Neuronal stem cell (in vitro differentiated cells): Measurements from ENCODE around the gene RAB3GAP1.
A peak's percentile ranks its signal among the peaks of the same experiment; 100 is the strongest.
"Not testable (repeated sequence)": the region's sequence is repeated elsewhere in the genome, so short reads cannot be mapped to it uniquely, and the experiment has no call there.

ENCODE experiments used
- DNase-seq: peaks from one replicate; pipeline ENCODE4 v3.0.0-alpha.2; 2013; ENCODE audit warnings: low spot score
- H2AFZ ChIP-seq: one replicate; pipeline ENCODE4 v1.6.1; 2013; ENCODE audit warnings: mild to moderate bottlenecking, low read length, inconsistent platforms
- H2AK5ac ChIP-seq: 2 replicates; pipeline ENCODE4 v1.6.1; 2013; ENCODE audit warnings: low read depth, mild to moderate bottlenecking, inconsistent platforms, low read length, moderate library complexity, mixed read lengths
- H2BK120ac ChIP-seq: 2 replicates; pipeline ENCODE4 v1.6.1; 2013; ENCODE audit warnings: low read depth, mild to moderate bottlenecking, inconsistent platforms, low read length, moderate library complexity, mixed read lengths
- H2BK12ac ChIP-seq: one replicate; pipeline ENCODE4 v1.6.1; 2013; ENCODE audit warnings: low read length, inconsistent platforms
- H2BK15ac ChIP-seq: 2 replicates; pipeline ENCODE4 v1.6.1; 2013; ENCODE audit warnings: mild to moderate bottlenecking, low read length, inconsistent platforms, mixed read lengths
- H2BK5ac ChIP-seq: one replicate; pipeline ENCODE4 v1.6.1; 2013; ENCODE audit warnings: inconsistent platforms, mild to moderate bottlenecking, low read length, moderate library complexity
- H3K14ac ChIP-seq: one replicate; pipeline ENCODE4 v1.6.1; 2013; ENCODE audit warnings: low read length, inconsistent platforms
- H3K18ac ChIP-seq: 2 replicates; pipeline ENCODE4 v1.6.1; 2013; ENCODE audit warnings: low read length, inconsistent platforms
- H3K23ac ChIP-seq: 2 replicates; pipeline ENCODE4 v1.6.1; 2013; ENCODE audit warnings: low read depth, mild to moderate bottlenecking, mixed read lengths, low read length, inconsistent platforms; ENCODE audit not compliant: poor library complexity
- H3K27ac ChIP-seq: replicated peaks from 3 replicates; pipeline ENCODE4 v1.5.1; 2013; ENCODE audit warnings: low read length, inconsistent platforms
- H3K27me3 ChIP-seq, 3 experiments: 2 replicates each; pipeline ENCODE4 v1.6.1; 2013; ENCODE audit warnings: low read length in 3 of 3, mild to moderate bottlenecking in 2 of 3, inconsistent platforms in 1 of 3, low read depth in 1 of 3, mixed read lengths in 1 of 3, moderate library complexity in 1 of 3; ENCODE audit not compliant: control insufficient read depth in 3 of 3, insufficient read depth in 3 of 3
- H3K36me3 ChIP-seq, 2 donors: replicated peaks in 1 of 2; 2 replicates each; pipeline ENCODE4 v1.6.1; 2013; ENCODE audit warnings: low read length in 2 of 2; ENCODE audit not compliant: control insufficient read depth in 2 of 2, insufficient read depth in 2 of 2
- H3K4ac ChIP-seq: 2 replicates; pipeline ENCODE4 v1.6.1; 2013; ENCODE audit warnings: inconsistent platforms, mild to moderate bottlenecking, low read length, moderate library complexity
- H3K4me1 ChIP-seq, 2 donors: 1 replicate in 1 of 2; 2 replicates in 1 of 2; pipeline ENCODE4 v1.6.1; 2013; ENCODE audit warnings: low read length in 2 of 2, low read depth in 1 of 2; ENCODE audit not compliant: control insufficient read depth in 2 of 2, insufficient read depth in 1 of 2
- H3K4me2 ChIP-seq: one replicate; pipeline ENCODE4 v1.6.1; 2013; ENCODE audit warnings: mild to moderate bottlenecking, low read length, inconsistent platforms; ENCODE audit not compliant: insufficient read depth, poor library complexity, severe bottlenecking
- H3K4me3 ChIP-seq, 2 donors: 2 replicates each; pipeline ENCODE4 v1.5.1; 2013; ENCODE audit warnings: low read length in 2 of 2, mild to moderate bottlenecking in 2 of 2, inconsistent platforms in 1 of 2, moderate library complexity in 1 of 2
- H3K79me1 ChIP-seq: one replicate; pipeline ENCODE4 v1.6.1; 2013; ENCODE audit warnings: low read depth, mild to moderate bottlenecking, inconsistent platforms, low read length, moderate library complexity
- H3K9ac ChIP-seq: one replicate; pipeline ENCODE4 v1.6.1; 2013; ENCODE audit warnings: mild to moderate bottlenecking, low read depth, low read length, inconsistent platforms; ENCODE audit not compliant: poor library complexity
- H3K9me3 ChIP-seq, 2 donors: replicated peaks in 1 of 2; 2 replicates each; pipeline versions ENCODE3 to v1.6.1; 2013; ENCODE audit warnings: low read length in 2 of 2, mild to moderate bottlenecking in 2 of 2, inconsistent platforms in 1 of 2, low read depth in 1 of 2, mixed read lengths in 1 of 2, moderate library complexity in 1 of 2; ENCODE audit not compliant: control insufficient read depth in 2 of 2, insufficient read depth in 1 of 2
- H4K8ac ChIP-seq: one replicate; pipeline ENCODE4 v1.6.1; 2013; ENCODE audit warnings: low read depth, mild to moderate bottlenecking, inconsistent platforms, low read length, moderate library complexity
- H4K91ac ChIP-seq: one replicate; pipeline ENCODE4 v1.6.1; 2013; ENCODE audit warnings: low read length, low read depth, mild to moderate bottlenecking, inconsistent platforms; ENCODE audit not compliant: poor library complexity
- WGBS, 2 donors: extraction: QIAGEN DNeasy Blood & Tissue Kit; methylation state at CpG; one replicate each; pipeline ENCODE4 v1.1.7; 2013; ENCODE audit warnings: missing lambda C conversion rate in 2 of 2, mixed read lengths in 1 of 2; ENCODE audit not compliant: insufficient read length in 2 of 2, insufficient replicate concordance in 1 of 2; ENCODE audit errors: extremely low coverage in 2 of 2; 5-methylcytosine and 5-hydroxymethylcytosine counted together

The RAB3GAP1 gene

DNA sequence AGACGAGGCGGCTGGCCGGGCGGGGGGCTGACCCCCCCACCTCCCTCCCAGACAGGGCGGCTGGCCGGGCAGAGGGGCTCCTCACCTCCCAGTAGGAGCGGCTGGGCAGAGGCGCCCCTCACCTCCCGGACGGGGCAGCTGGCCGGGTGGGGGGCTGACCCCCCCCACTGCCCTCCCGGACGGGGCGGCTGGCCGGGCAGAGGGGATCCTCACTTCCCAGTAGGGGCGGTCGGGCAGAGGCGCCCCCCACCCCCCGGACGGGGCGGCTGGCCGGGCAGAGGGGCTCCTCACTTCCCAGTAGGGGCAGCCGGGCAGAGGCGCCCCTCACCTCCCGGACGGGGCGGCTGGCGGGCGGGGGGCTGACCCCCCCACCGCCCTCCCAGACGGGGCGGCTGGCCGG is 18.9 kb upstream of the RAB3GAP1 start:
- not testable (repeated sequence) for H3K9ac ChIP-seq, H2AFZ ChIP-seq, H3K79me1 ChIP-seq, H2BK12ac ChIP-seq, H3K18ac ChIP-seq, H2BK5ac ChIP-seq, H3K4me2 ChIP-seq, H3K4me3 ChIP-seq, H3K9me3 ChIP-seq, H4K91ac ChIP-seq, H3K27me3 ChIP-seq, H3K23ac ChIP-seq, DNase-seq, H3K14ac ChIP-seq, H3K4me1 ChIP-seq, H2AK5ac ChIP-seq, H3K27ac ChIP-seq, H2BK15ac ChIP-seq, H4K8ac ChIP-seq, H2BK120ac ChIP-seq, H3K36me3 ChIP-seq, H3K4ac ChIP-seq
- no CpG with 5 or more reads among the region's 33 CpGs for WGBS, 2 donors

- Histone ChIP-seq H3K36me3 (no peaks in the 10 kb centered on the region), H3K9me3 (no peaks in the 10 kb centered on the region), H3K14ac (no peak overlapping the region), H2AFZ (no peak overlapping the region), H3K23ac (no peak overlapping the region), H3K4me3 (no peak overlapping the region), H3K18ac (no peak overlapping the region), H2BK15ac (no peak overlapping the region), H4K91ac (no peak overlapping the region), H2BK120ac (no peak overlapping the region), H3K4ac (no peak overlapping the region), H3K79me1 (no peaks in the 10 kb centered on the region), H3K4me1 (no peaks in the 10 kb centered on the region), H2AK5ac (no peak overlapping the region), H3K27me3 (peaks cover 0 to 3% (median 0%) of the 10 kb centered on the region in 3 experiments), H2BK5ac (no peak overlapping the region), H3K9ac (no peak overlapping the region), H3K4me2 (no peak overlapping the region), H3K27ac (no peak overlapping the region), H4K8ac (no peak overlapping the region), H2BK12ac (no peak overlapping the region)
- no CpG with 5 or more reads among the region's 3 CpGs for WGBS, 2 donors
- no peak for DNase-seq
These were observed 14.3 kb upstream of the RAB3GAP1 start for GRCh38 chr2:135037831-135038230.

DNA sequence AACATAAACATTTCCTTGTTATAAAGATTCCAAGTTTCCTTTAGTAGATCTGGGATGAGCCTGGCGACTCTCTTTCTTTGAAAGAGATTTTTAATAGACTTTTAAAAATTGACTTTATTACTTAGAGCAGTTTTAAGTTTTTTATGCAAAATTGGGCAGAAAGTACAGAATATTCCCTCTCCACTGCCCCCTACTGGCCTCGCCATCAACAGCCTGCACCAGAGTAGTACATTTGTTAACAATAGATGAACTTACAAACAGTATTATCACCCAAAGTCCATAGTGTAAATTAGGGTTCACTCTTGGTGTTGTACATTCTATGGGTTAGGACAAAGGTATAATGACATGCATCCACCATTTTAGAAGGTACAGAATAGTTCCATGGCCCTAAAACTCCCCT is 8.7 kb upstream of the RAB3GAP1 start:
- H3K4me1 ChIP-seq: peaks cover 4 to 6% of the 10 kb centered on the region in 2 donors
- no peak overlapping the region for H2AFZ ChIP-seq
- no peak overlapping the region for H2BK5ac ChIP-seq
- no peak overlapping the region for H3K9ac ChIP-seq
- peaks cover 0 to 3% (median 0%) of the 10 kb centered on the region in 3 experiments for H3K27me3 ChIP-seq
- H2AK5ac ChIP-seq: no peak overlapping the region
- no peak overlapping the region for H2BK15ac ChIP-seq
- H4K91ac ChIP-seq: no peak overlapping the region
- no peaks in the 10 kb centered on the region for H3K36me3 ChIP-seq
- H2BK12ac ChIP-seq: no peak overlapping the region
- no peak overlapping the region for H3K4me2 ChIP-seq
- no peaks in the 10 kb centered on the region for H3K79me1 ChIP-seq
- no peak overlapping the region for H2BK120ac ChIP-seq
- H3K23ac ChIP-seq: no peak overlapping the region
- DNase-seq: no peak
- no peaks in the 10 kb centered on the region for H3K9me3 ChIP-seq
- H3K14ac ChIP-seq: no peak overlapping the region
- H3K27ac ChIP-seq: no peak overlapping the region
- no CpG with 5 or more reads among the region's 2 CpGs for WGBS, 2 donors
- H3K4me3 ChIP-seq: no peak overlapping the region
- no peak overlapping the region for H3K4ac ChIP-seq
- no peak overlapping the region for H3K18ac ChIP-seq
- H4K8ac ChIP-seq: no peak overlapping the region

- no peak within 1 kb of the TSS for H2BK120ac ChIP-seq
- H2BK15ac ChIP-seq: no peak within 1 kb of the TSS
- no peak within 1 kb of the TSS for H2BK5ac ChIP-seq
- no peak within 1 kb of the TSS for H3K9ac ChIP-seq
- H3K36me3 ChIP-seq: no peaks in the 10 kb centered on the region
- no peak within 1 kb of the TSS for H2BK12ac ChIP-seq
- H3K27me3 ChIP-seq: no peaks in the 10 kb centered on the region
- H2AK5ac ChIP-seq: no peak within 1 kb of the TSS
- H3K23ac ChIP-seq: no peak within 1 kb of the TSS
- no peak within 1 kb of the TSS for H3K4ac ChIP-seq
- peak within 1 kb of the TSS; percentile 47 for H2AFZ ChIP-seq
- H4K91ac ChIP-seq: no peak within 1 kb of the TSS
- H3K9me3 ChIP-seq: no peaks in the 10 kb centered on the region
- H3K27ac ChIP-seq: no peak within 1 kb of the TSS
- H3K79me1 ChIP-seq: no peaks in the 10 kb centered on the region
- H3K18ac ChIP-seq: no peak within 1 kb of the TSS
- H3K4me3 ChIP-seq: no peak within 1 kb of the TSS
- H3K4me1 ChIP-seq: peaks cover 6% of the 10 kb centered on the region in 2 donors
- H3K14ac ChIP-seq: no peak within 1 kb of the TSS
- no peak within 1 kb of the TSS for H4K8ac ChIP-seq
- DNase-seq: no peak
- H3K4me2 ChIP-seq: no peak within 1 kb of the TSS
These were observed 4.8 kb upstream of the RAB3GAP1 start, which contains the start of gene MAP3K19 for GRCh38 chr2:135047300-135047699. MAP3K19 (minus strand) TSS chr2:135047447; CDS start chr2:135024647, 22,800 bp downstream.
